Measurements from ENCODE around the gene CTBP2.

CTBP2 gene

DNA sequence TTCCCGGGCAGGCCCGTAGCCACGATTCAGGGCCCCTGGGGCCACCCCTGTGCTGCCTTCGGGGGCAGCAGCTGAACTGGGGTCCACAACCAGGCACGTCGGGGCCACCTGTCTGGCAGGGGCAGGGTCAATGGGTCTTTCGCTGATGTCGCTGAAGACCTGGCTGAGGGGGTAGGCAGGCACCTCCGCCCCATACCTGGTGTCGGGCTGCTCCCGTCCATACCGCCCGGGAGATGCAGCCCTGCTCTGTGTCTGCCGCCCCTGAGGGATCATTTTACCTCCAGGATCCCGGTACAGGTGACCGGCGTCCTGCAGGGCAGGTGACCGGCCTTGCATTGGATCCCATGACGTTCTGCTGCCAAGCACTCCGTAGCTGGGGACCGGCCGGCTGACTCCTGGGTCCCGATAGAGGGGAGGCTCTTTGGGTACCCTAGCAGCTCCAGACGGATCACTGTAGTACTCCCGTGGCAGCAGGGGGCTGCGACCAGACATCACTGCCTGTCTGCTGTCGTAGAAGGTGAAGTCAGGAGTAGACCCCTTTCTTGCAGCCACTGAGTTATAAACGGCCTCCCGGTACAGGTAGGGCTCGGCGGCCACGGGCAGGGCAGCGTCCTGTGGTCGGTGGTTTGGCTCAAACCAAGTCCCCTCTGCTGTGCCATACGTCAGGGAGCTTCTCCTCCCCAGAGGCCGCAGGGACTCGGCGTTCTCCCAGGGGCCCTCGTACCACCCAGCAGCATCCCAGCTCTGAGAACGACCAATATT is 133.2 kb downstream of the CTBP2 start:
- no peak overlapping the region for H3K23ac ChIP-seq (ENCODE audit: low read length)
- no peak overlapping the region for H2AK5ac ChIP-seq (ENCODE audit: low read length)
- H3K4me1 ChIP-seq (ENCODE audit: control insufficient read depth, low read depth, low read length): no peaks in the 10 kb centered on the region
- H3K56ac ChIP-seq (ENCODE audit: low read length): peak overlapping the region; percentile 15
- no peak overlapping the region for H3K27ac ChIP-seq (ENCODE audit: low read depth, low read length)
- no peak overlapping the region for H4K5ac ChIP-seq (ENCODE audit: low read length)
- H3K36me3 ChIP-seq (ENCODE audit: control insufficient read depth, insufficient read depth, low read length): peaks cover 5% of the 10 kb centered on the region
- peaks cover 85% of the 10 kb centered on the region for H3K79me2 ChIP-seq (ENCODE audit: control insufficient read depth, insufficient read depth, low read length)
- no peak overlapping the region for H2BK120ac ChIP-seq (ENCODE audit: low read depth, low read length)
- no peaks in the 10 kb centered on the region for H3K27me3 ChIP-seq (ENCODE audit: insufficient read depth, low read length, poor library complexity)
- H2BK5ac ChIP-seq (ENCODE audit: low read length): no peak overlapping the region
- no peak for DNase-seq
- H3K18ac ChIP-seq (ENCODE audit: low read length): no peak overlapping the region
- H3K9ac ChIP-seq (ENCODE audit: low read length): no peak overlapping the region
- H3K4me3 ChIP-seq (ENCODE audit: low read length): no peak overlapping the region
- H3K4ac ChIP-seq (ENCODE audit: low read depth, low read length): no peak overlapping the region
- H3K4me2 ChIP-seq (ENCODE audit: low read length): no peak overlapping the region
- H3K79me1 ChIP-seq (ENCODE audit: low read length): peaks cover 39% of the 10 kb centered on the region
- no peak overlapping the region for H2BK15ac ChIP-seq (replicated peaks; ENCODE audit: low read depth)
- H4K8ac ChIP-seq (ENCODE audit: low read depth, low read length): no peak overlapping the region
- WGBS (ENCODE audit: extremely low coverage, insufficient coverage, low lambda C conversion rate): no CpG with 5 or more reads among the region's 40 CpGs

DNA sequence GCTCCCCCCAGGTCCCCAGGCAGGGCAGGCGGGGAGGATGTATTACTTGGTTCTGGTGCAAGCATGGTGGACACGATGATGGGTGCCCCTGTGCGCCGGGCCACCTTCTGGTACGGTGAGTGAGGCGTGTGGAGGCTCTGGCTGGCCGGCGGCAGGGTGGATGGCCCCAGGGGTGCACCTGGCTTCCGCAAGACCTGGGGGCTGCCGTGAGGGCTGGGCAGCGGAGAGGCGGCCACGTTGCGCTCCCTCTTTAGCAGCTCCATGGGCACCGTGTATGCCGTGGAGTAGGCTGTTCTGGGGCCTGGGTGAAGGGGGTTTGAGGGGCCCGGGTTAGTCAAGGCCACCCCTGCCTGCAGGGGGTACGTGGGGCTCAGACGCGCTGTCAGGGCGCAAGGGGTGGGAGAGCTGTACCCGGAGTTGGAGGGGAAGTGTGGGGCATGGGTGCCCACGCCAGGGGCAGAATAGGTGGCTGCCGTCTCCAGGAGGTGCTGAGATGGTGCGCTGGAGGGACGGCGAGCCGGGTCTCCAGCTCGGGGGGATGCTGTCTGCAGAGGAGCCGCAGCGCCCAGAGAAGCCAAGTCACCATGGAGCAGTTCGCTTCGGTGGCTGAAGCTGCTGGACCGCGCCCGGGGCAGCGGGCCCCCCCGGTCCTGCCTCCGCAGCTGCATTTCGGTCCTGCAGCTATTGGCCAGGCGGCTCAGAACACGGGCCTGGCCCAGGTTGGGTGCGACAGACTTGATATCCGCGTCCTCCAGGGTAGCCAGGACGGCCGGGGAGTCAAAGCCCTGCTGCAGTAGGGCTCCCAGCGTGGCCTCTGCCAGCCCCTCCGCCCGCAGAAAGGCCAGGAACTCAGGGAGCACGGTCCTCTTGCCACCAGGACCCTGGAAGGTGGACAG is 134.1 kb downstream of the CTBP2 start:
- no peak overlapping the region for H3K27ac ChIP-seq (ENCODE audit: low read depth, low read length)
- no CpG with 5 or more reads among the region's 51 CpGs for WGBS (ENCODE audit: extremely low coverage, insufficient coverage, low lambda C conversion rate)
- H3K79me1 ChIP-seq (ENCODE audit: low read length): peaks cover 40% of the 10 kb centered on the region
- H3K4me2 ChIP-seq (ENCODE audit: low read length): no peak overlapping the region
- H3K36me3 ChIP-seq (ENCODE audit: control insufficient read depth, insufficient read depth, low read length): peaks cover 5% of the 10 kb centered on the region
- H3K23ac ChIP-seq (ENCODE audit: low read length): no peak overlapping the region
- H3K18ac ChIP-seq (ENCODE audit: low read length): no peak overlapping the region
- H3K4me1 ChIP-seq (ENCODE audit: control insufficient read depth, low read depth, low read length): no peaks in the 10 kb centered on the region
- no peak overlapping the region for H3K4ac ChIP-seq (ENCODE audit: low read depth, low read length)
- no peak overlapping the region for H3K4me3 ChIP-seq (ENCODE audit: low read length)
- H4K5ac ChIP-seq (ENCODE audit: low read length): no peak overlapping the region
- H3K79me2 ChIP-seq (ENCODE audit: control insufficient read depth, insufficient read depth, low read length): peaks cover 86% of the 10 kb centered on the region
- no peak overlapping the region for H3K9ac ChIP-seq (ENCODE audit: low read length)
- no peak overlapping the region for H4K8ac ChIP-seq (ENCODE audit: low read depth, low read length)
- H2AK5ac ChIP-seq (ENCODE audit: low read length): no peak overlapping the region
- DNase-seq: no peak
- H2BK15ac ChIP-seq (replicated peaks; ENCODE audit: low read depth): no peak overlapping the region
- H2BK120ac ChIP-seq (ENCODE audit: low read depth, low read length): no peak overlapping the region
- no peak overlapping the region for H2BK5ac ChIP-seq (ENCODE audit: low read length)
- H3K27me3 ChIP-seq (ENCODE audit: insufficient read depth, low read length, poor library complexity): no peaks in the 10 kb centered on the region
- H3K56ac ChIP-seq (ENCODE audit: low read length): no peak overlapping the region

DNA sequence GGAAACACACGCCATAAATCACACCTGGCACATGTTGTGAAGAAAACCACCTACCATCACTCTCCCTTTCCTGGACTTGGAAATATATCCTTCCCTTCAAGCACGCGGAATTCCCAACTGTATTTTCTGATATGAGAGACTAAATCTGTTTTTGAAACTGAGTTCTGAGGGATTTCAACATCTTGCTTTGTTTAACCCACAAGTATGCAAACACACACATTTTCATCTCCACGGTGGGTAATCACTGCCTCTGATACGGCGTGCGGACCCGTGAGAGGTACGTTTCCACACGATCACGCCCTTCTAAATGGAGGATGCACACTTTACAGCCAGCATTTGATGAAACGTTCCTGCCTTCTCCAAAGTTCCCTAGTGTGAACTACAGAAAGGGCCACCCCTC is 135.0 kb downstream of the CTBP2 start:
- DNase-seq: no peak
- Histone ChIP-seq H4K8ac (ENCODE audit: low read depth, low read length) (no peak overlapping the region), H2AK5ac (ENCODE audit: low read length) (no peak overlapping the region), H3K4me2 (ENCODE audit: low read length) (no peak overlapping the region), H2BK120ac (ENCODE audit: low read depth, low read length) (no peak overlapping the region), H3K79me1 (ENCODE audit: low read length) (peaks cover 49% of the 10 kb centered on the region), H3K56ac (ENCODE audit: low read length) (no peak overlapping the region), H3K79me2 (ENCODE audit: control insufficient read depth, insufficient read depth, low read length) (peaks cover 88% of the 10 kb centered on the region), H3K4ac (ENCODE audit: low read depth, low read length) (no peak overlapping the region), H3K18ac (ENCODE audit: low read length) (no peak overlapping the region), H2BK15ac (replicated peaks; ENCODE audit: low read depth) (no peak overlapping the region), H3K27me3 (ENCODE audit: insufficient read depth, low read length, poor library complexity) (no peaks in the 10 kb centered on the region), H4K5ac (ENCODE audit: low read length) (no peak overlapping the region), H3K27ac (ENCODE audit: low read depth, low read length) (no peak overlapping the region), H3K23ac (ENCODE audit: low read length) (no peak overlapping the region), H3K4me3 (ENCODE audit: low read length) (no peak overlapping the region), H3K4me1 (ENCODE audit: control insufficient read depth, low read depth, low read length) (no peaks in the 10 kb centered on the region), H3K36me3 (ENCODE audit: control insufficient read depth, insufficient read depth, low read length) (peaks cover 5% of the 10 kb centered on the region), H3K9ac (ENCODE audit: low read length) (no peak overlapping the region), H2BK5ac (ENCODE audit: low read length) (no peak overlapping the region)
- WGBS (ENCODE audit: extremely low coverage, insufficient coverage, low lambda C conversion rate): no CpG with 5 or more reads among the region's 12 CpGs

DNA sequence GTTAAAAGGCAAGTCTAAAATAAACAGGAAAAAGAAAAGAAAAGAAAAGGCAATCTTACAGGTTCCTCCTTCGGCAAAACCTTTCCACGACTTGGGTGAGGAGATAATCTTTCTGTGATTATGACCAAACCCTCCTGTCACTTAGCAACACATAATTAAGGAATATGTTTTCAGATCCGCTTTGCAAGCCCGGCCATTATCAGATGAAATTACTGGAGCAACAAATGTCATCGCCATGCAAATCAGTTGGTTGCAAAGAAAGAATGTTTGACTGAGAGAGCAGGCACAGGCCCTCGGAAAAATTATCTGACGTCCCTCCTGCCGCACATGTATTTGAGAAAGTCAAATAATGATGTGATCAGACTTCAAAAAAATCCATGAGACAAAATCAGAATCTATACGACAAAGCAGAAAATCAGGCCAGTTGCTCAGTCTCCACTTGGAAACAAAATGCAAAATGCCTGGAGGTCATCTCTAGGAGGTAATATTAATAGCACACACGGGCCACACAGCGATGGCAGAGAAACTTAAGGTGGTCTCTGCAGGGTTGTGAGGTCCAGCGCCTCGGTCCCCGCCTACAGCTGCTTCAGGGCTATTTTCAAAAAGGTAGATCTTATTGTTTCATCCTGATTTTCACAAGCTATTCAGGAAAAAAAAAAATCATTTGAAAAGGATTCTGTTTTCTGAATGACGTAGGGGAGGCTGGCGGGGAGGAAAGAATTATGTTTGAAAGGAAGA is 135.7 kb downstream of the CTBP2 start:
- H3K79me1 ChIP-seq (ENCODE audit: low read length): peaks cover 53% of the 10 kb centered on the region
- no peaks in the 10 kb centered on the region for H3K4me1 ChIP-seq (ENCODE audit: control insufficient read depth, low read depth, low read length)
- H3K4ac ChIP-seq (ENCODE audit: low read depth, low read length): no peak overlapping the region
- H3K18ac ChIP-seq (ENCODE audit: low read length): no peak overlapping the region
- H3K4me2 ChIP-seq (ENCODE audit: low read length): no peak overlapping the region
- H3K36me3 ChIP-seq (ENCODE audit: control insufficient read depth, insufficient read depth, low read length): peaks cover 5% of the 10 kb centered on the region
- no CpG with 5 or more reads among the region's 16 CpGs for WGBS (ENCODE audit: extremely low coverage, insufficient coverage, low lambda C conversion rate)
- H3K23ac ChIP-seq (ENCODE audit: low read length): no peak overlapping the region
- DNase-seq: no peak
- H3K4me3 ChIP-seq (ENCODE audit: low read length): no peak overlapping the region
- H3K27me3 ChIP-seq (ENCODE audit: insufficient read depth, low read length, poor library complexity): no peaks in the 10 kb centered on the region
- H2BK120ac ChIP-seq (ENCODE audit: low read depth, low read length): no peak overlapping the region
- no peak overlapping the region for H3K9ac ChIP-seq (ENCODE audit: low read length)
- no peak overlapping the region for H3K56ac ChIP-seq (ENCODE audit: low read length)
- no peak overlapping the region for H3K27ac ChIP-seq (ENCODE audit: low read depth, low read length)
- H2BK15ac ChIP-seq (replicated peaks; ENCODE audit: low read depth): no peak overlapping the region
- no peak overlapping the region for H4K8ac ChIP-seq (ENCODE audit: low read depth, low read length)
- peaks cover 88% of the 10 kb centered on the region for H3K79me2 ChIP-seq (ENCODE audit: control insufficient read depth, insufficient read depth, low read length)
- H2AK5ac ChIP-seq (ENCODE audit: low read length): no peak overlapping the region
- H2BK5ac ChIP-seq (ENCODE audit: low read length): no peak overlapping the region
- no peak overlapping the region for H4K5ac ChIP-seq (ENCODE audit: low read length)

DNA sequence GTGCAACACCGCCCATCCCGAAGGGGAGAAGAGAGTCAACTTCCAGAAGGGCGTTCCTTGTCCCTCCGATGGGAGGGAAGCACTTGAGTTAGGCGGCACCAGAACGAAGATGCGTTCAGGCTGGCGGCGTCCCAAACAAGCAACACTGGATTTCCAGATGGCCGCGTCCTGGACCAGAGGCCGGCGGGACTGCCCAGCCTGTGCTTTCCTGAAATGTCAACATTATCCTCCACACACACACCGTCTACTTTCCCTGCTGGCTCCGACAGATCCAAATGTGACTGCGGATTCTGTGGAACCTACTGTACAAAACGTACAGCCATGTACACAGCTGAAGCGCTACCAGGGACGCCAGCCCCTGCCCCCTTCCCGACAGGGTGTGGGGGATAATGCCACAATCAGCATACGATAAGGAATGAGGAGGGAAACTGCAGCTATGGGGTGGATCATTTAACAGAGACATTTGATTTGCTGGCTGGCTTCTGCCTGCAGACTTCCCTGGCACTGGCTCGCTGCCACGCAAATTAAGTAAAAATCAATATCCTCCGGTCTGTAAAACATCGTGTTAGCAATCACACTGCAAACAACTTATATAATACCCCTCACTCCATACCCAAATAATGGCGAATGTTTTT is 136.4 kb downstream of the CTBP2 start:
- Histone ChIP-seq H3K27ac (ENCODE audit: low read depth, low read length) (no peak overlapping the region), H3K27me3 (ENCODE audit: insufficient read depth, low read length, poor library complexity) (no peaks in the 10 kb centered on the region), H4K8ac (ENCODE audit: low read depth, low read length) (no peak overlapping the region), H3K4ac (ENCODE audit: low read depth, low read length) (no peak overlapping the region), H3K9ac (ENCODE audit: low read length) (no peak overlapping the region), H3K23ac (ENCODE audit: low read length) (no peak overlapping the region), H3K79me2 (ENCODE audit: control insufficient read depth, insufficient read depth, low read length) (peaks cover 91% of the 10 kb centered on the region), H2BK15ac (replicated peaks; ENCODE audit: low read depth) (no peak overlapping the region), H2BK120ac (ENCODE audit: low read depth, low read length) (no peak overlapping the region), H4K5ac (ENCODE audit: low read length) (no peak overlapping the region), H3K18ac (ENCODE audit: low read length) (no peak overlapping the region), H3K56ac (ENCODE audit: low read length) (no peak overlapping the region), H3K4me3 (ENCODE audit: low read length) (no peak overlapping the region), H2AK5ac (ENCODE audit: low read length) (no peak overlapping the region), H2BK5ac (ENCODE audit: low read length) (no peak overlapping the region), H3K79me1 (ENCODE audit: low read length) (peaks cover 55% of the 10 kb centered on the region), H3K4me2 (ENCODE audit: low read length) (no peak overlapping the region), H3K4me1 (ENCODE audit: control insufficient read depth, low read depth, low read length) (no peaks in the 10 kb centered on the region), H3K36me3 (ENCODE audit: control insufficient read depth, insufficient read depth, low read length) (peaks cover 5% of the 10 kb centered on the region)
- no peak for DNase-seq
- no CpG with 5 or more reads among the region's 26 CpGs for WGBS (ENCODE audit: extremely low coverage, insufficient coverage, low lambda C conversion rate)
